ENCODE data around the gene MZB1.
A peak's percentile ranks its signal among the peaks of the same experiment; 100 is the strongest.

DNA sequence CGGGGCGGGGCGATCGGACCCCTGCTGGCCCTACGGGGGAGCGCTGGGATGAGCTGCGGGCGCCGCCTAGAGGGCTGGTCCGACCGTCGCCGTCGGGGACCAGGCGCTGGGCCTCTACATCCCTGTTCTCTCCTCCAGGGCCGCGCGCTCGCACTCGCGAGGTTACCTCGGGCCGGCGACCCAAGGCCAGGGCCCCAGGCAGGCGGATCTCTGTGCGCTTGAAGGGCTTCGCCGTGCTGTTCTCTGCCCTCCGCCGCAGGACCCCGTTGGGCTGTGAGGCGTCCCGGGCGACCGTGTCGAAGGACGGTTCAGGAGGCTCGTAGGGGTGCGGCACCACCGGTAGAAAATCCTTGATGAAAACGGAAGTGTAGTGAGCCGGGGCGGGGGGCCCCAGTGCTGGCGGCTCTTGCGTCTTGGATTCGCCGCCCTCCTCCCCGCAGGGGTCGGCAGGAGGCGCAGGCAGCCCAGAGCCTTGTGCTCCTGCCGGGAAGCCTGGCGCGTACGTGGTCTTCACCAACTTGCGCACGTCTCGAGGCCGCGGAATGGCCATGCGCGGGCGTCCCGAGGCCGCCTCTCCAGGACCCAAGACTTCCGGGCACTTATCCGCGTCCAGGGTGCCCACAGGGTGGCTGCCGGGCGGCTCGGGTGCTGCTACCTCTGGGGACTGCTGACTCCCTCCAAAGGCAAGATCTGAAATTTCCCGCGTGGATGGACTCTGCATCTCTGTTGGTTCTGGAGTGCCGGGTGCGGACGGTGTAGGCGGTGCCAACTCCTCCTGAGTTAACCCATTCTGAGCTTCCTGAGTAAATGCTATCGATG, 3.2 kb upstream of the MZB1 start:
- TF ChIP-seq, protein P1, sequence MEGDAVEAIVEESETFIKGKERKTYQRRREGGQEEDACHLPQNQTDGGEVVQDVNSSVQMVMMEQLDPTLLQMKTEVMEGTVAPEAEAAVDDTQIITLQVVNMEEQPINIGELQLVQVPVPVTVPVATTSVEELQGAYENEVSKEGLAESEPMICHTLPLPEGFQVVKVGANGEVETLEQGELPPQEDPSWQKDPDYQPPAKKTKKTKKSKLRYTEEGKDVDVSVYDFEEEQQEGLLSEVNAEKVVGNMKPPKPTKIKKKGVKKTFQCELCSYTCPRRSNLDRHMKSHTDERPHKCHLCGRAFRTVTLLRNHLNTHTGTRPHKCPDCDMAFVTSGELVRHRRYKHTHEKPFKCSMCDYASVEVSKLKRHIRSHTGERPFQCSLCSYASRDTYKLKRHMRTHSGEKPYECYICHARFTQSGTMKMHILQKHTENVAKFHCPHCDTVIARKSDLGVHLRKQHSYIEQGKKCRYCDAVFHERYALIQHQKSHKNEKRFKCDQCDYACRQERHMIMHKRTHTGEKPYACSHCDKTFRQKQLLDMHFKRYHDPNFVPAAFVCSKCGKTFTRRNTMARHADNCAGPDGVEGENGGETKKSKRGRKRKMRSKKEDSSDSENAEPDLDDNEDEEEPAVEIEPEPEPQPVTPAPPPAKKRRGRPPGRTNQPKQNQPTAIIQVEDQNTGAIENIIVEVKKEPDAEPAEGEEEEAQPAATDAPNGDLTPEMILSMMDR (IDR thresholded peaks at IDR 0.05 in 8 of 11, conservative IDR thresholded peaks at IDR 0.05 in 3 of 11): peak; percentile 60 to 91 (median 80)
- no peak for TF ChIP-seq POLR2A (IDR thresholded peaks at IDR 0.05)
- peak; percentile 48 to 79 (median 56) for TF ChIP-seq POLR2AphosphoS5 (IDR thresholded peaks at IDR 0.05)
